OCI-LY7 (cell line): ENCODE measurements around the gene NUP62.

ENCODE experiments used
- CTCF ChIP-seq: fragments of 200-600 bp; sonication (generic); conservative IDR thresholded peaks from 2 replicates; pipeline ENCODE4 v1.5.1; 2014; ENCODE audit warnings: mild to moderate bottlenecking, antibody characterized with exemption, low read length, moderate library complexity, mixed read lengths
- EZH2phosphoT487 ChIP-seq: fragments of 200-600 bp; sonication (generic); IDR thresholded peaks from 2 replicates; pipeline ENCODE4 v1.6.1; 2018; ENCODE audit warnings: low read depth, borderline replicate concordance, mild to moderate bottlenecking, mixed run types, antibody characterized with exemption, low read length, moderate library complexity, mixed read lengths

GRCh38 chr19:49857838-49858087 is 71.5 kb downstream of the NUP62 start:
- no peak for TF ChIP-seq CTCF
- TF ChIP-seq EZH2phosphoT487: no peak
